ENCODE results near the gene NEU2.
"Not testable (repeated sequence)": the region's sequence is repeated elsewhere in the genome, so short reads cannot be mapped to it uniquely, and the experiment has no call there.

The NEU2 gene

GRCh38 chr2:233036162-233036838 is 3.8 kb downstream of the NEU2 start:
- no peak for DNase-seq

GRCh38 chr2:233037078-233037477 is 4.6 kb downstream of the NEU2 start:
- DNase-seq, result no peak

GRCh38 chr2:233039212-233039845 is 6.9 kb downstream of the NEU2 start:
- no peak for DNase-seq

- no peak for DNase-seq
Measured at GRCh38 chr2:233039846-233040530, 7.5 kb downstream of the NEU2 start.

- DNase-seq, result no peak
Measured at GRCh38 chr2:233040571-233040970, 8.1 kb downstream of the NEU2 start.

GRCh38 chr2:233041722-233042323 is 9.4 kb downstream of the NEU2 start:
- DNase-seq, result no peak

- DNase-seq, result no peak
Measured at GRCh38 chr2:233042549-233042948, 10.1 kb downstream of the NEU2 start.

GRCh38 chr2:233044974-233045605 is 12.6 kb downstream of the NEU2 start:
- DNase-seq, result no peak

- DNase-seq, result no peak
Measured at GRCh38 chr2:233047206-233047605, 14.7 kb downstream of the NEU2 start.

- DNase-seq, result no peak
Measured at GRCh38 chr2:233047667-233048066, 15.2 kb downstream of the NEU2 start.

GRCh38 chr2:233048569-233049193 is 16.2 kb downstream of the NEU2 start:
- DNase-seq, result no peak

- DNase-seq, result no peak
Measured at GRCh38 chr2:233049194-233049761, 16.8 kb downstream of the NEU2 start.

- DNase-seq, result no peak
Measured at GRCh38 chr2:233051241-233052149, 19.0 kb downstream of the NEU2 start.

- DNase-seq, result not testable (repeated sequence)
Measured at GRCh38 chr2:233052517-233052916, 20.0 kb downstream of the NEU2 start.

GRCh38 chr2:233053928-233054784 is 21.7 kb downstream of the NEU2 start:
- DNase-seq, result peak; percentile 69

- no peak for DNase-seq
Measured at GRCh38 chr2:233055362-233055761, 22.9 kb downstream of the NEU2 start.

GRCh38 chr2:233056961-233057605 is 24.6 kb downstream of the NEU2 start:
- DNase-seq, result no peak

- DNase-seq, result no peak
Measured at GRCh38 chr2:233058717-233059546, 26.5 kb downstream of the NEU2 start.

GRCh38 chr2:233059547-233059796 is 27.0 kb downstream of the NEU2 start:
- DNase-seq, result no peak
